ENCODE results near the gene RAVER2.

The RAVER2 gene

GRCh38 chr1:64873576-64873975, 128.7 kb downstream of the RAVER2 start:
- no peak for DNase-seq (ENCODE audit: low read depth in 2 of 2, low spot score in 1 of 2)

DNA sequence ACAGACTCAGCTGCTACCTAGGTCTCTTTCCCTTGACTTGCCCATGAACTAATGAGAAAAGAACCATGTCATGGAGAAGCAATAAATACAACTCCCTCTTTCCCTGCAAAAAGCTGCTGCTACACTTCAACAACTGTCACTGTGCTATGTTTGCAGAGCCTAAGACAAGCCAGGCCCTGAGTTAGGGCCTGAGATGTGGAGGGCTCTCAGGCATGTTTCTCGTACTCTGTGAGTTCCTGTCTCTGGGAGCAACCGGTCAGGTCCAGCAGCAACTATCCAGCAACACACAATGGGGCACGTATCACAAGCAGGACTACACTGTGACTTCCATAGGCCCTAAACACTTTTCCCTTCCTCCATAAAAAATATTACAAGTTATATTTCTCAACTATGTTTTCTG, 129.8 kb downstream of the RAVER2 start:
- no peak for DNase-seq (ENCODE audit: low read depth in 2 of 2, low spot score in 1 of 2)

DNA sequence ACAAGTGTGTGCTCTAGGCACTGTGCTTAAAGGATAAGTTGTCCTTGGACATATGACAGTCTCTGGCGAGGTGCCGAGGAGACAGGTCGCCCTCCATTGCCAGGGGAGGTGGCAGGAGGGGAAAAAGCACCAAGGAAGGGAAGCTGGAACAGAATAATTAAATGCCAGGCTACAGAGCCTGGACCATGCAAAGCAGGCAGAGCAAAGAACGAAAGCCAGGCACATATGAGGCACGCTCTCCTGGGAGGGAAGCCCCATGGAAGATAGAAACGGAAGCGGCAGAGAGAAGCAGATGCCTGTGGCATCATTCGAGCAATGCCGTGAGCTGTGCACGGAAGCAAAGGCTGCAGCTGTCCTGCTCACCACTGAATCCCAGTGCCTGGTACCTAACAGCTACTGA, 130.2 kb downstream of the RAVER2 start:
- no peak for DNase-seq (ENCODE audit: low read depth in 2 of 2, low spot score in 1 of 2)

- DNase-seq (ENCODE audit: low read depth in 2 of 2, low spot score in 1 of 2): no peak
These were observed 130.7 kb downstream of the RAVER2 start for GRCh38 chr1:64875606-64876005.

- DNase-seq (ENCODE audit: low read depth in 2 of 2, low spot score in 1 of 2): no peak
These were observed 132.3 kb downstream of the RAVER2 start for GRCh38 chr1:64877151-64877550.

GRCh38 chr1:64877598-64877997, 132.7 kb downstream of the RAVER2 start:
- DNase-seq (ENCODE audit: low read depth in 2 of 2, low spot score in 1 of 2): no peak

DNA sequence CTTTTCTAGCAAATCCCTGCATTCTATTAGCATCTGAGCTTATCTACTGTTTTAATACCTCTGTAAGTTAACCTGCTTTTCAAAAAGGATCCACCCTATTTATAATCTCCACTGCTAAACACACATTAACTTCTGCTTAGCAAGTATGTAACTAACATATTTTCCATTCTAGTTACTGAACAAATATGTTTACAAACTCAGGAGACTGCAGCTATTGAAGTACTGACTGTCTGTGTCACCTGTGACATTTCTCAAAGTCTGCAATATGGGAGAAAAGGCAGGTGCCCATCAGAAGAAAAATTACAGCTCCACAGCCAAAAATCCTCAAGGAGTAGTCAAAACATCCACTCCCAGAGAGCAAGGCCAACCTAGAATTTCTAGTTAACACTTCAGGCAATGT, 133.2 kb downstream of the RAVER2 start:
- no peak for DNase-seq (ENCODE audit: low read depth in 2 of 2, low spot score in 1 of 2)

- no peak for DNase-seq (ENCODE audit: low read depth in 2 of 2, low spot score in 1 of 2)
These were observed 134.2 kb downstream of the RAVER2 start for GRCh38 chr1:64878931-64879611.

GRCh38 chr1:64880449-64880848, 135.6 kb downstream of the RAVER2 start:
- no peak for DNase-seq (ENCODE audit: low read depth in 2 of 2, low spot score in 1 of 2)

GRCh38 chr1:64881281-64881680, 136.4 kb downstream of the RAVER2 start:
- DNase-seq (ENCODE audit: low read depth in 2 of 2, low spot score in 1 of 2): no peak

Measured in stimulated activated CD8-positive, alpha-beta memory T cell treated with anti-CD3 and anti-CD28 coated beads, Interleukin-4, amount 100 ng/mL, for 1 hour (primary cell).